MM.1S (cell line): Measurements from ENCODE around the gene CCSER2.

Experiments used
- EZH2 ChIP-seq: fragments of 300-600 bp; sonication (generic); optimal IDR thresholded peaks from 2 replicates; pipeline ENCODE3; 2017; ENCODE audit warnings: low read depth, mild to moderate bottlenecking, antibody characterized with exemption, low read length, mixed read lengths
- TF ChIP-seq, protein P1 (sequence below): fragments of 300-600 bp; sonication (generic); IDR thresholded peaks from 2 replicates; pipeline ENCODE4 v1.5.1; 2016; ENCODE audit warnings: antibody characterized with exemption, low read length, mixed read lengths

DNA sequence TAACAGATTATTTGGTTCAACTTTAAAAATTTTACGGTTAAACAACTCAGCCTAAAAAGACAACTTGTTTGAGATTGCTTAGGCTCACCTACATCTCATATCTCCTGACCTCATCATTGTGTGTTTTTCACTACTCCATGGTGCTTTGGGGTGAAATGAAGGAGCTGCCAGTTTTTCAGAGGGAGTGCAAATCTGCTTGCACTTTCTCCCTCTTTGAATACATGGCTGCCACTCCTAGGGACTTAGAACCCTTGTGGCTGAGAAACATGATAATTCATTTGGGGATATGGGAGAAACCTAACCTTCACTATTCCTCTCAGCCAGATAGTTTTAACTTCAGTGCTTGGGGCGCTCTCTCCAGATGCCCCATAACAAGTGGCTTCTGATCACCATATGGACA, 2.7 kb downstream of the CCSER2 start:
- TF ChIP-seq, protein P1, sequence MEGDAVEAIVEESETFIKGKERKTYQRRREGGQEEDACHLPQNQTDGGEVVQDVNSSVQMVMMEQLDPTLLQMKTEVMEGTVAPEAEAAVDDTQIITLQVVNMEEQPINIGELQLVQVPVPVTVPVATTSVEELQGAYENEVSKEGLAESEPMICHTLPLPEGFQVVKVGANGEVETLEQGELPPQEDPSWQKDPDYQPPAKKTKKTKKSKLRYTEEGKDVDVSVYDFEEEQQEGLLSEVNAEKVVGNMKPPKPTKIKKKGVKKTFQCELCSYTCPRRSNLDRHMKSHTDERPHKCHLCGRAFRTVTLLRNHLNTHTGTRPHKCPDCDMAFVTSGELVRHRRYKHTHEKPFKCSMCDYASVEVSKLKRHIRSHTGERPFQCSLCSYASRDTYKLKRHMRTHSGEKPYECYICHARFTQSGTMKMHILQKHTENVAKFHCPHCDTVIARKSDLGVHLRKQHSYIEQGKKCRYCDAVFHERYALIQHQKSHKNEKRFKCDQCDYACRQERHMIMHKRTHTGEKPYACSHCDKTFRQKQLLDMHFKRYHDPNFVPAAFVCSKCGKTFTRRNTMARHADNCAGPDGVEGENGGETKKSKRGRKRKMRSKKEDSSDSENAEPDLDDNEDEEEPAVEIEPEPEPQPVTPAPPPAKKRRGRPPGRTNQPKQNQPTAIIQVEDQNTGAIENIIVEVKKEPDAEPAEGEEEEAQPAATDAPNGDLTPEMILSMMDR = no peak
- no peak for TF ChIP-seq EZH2
